CD4-positive, alpha-beta T cell treated with Interferon gamma for 1 hour (primary cell): ENCODE data around the gene SLC25A40.
"Not testable (repeated sequence)": the region's sequence is repeated elsewhere in the genome, so short reads cannot be mapped to it uniquely, and the experiment has no call there.

Source experiments
- DNase-seq: peaks from one replicate; pipeline ENCODE4 v3.0.0-alpha.2; 2020

The SLC25A40 gene

DNA sequence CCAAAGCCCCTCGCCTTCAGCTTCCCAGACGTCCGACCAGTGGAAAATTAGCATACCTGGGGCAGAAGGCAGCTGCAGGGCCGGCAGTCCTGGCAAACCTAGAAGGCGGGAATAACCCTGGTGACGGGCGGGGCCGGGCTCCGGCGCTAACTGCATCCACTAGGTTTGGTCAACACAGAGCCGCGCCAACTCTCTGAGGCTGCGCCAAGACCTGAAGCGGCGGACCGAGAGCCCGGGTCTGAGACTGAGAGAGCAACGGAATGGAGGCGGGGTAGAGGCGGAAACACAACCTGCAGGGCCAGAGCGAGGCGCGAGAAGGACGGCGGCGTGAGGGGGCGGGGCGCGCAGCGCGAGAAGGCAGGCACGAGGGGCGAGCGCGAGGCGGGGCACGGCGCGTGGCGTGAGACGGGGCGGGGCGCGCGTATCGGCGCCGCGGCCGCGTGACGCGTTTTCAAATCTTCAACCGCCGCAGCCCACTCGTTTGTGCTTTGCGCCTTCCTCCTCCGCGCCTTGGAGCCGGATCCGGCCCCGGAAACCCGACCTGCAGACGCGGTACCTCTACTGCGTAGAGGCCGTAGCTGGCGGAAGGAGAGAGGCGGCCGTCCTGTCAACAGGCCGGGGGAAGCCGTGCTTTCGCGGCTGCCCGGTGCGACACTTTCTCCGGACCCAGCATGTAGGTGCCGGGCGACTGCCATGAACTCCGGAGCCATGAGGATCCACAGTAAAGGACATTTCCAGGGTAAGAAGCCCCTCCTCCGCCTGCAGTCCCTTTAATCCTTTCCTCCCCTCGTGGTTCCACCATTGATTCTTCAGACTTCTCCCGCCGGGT is at the start of gene SLC25A40, which contains the start of gene DBF4:
Gene SLC25A40, minus strand, starts transcription at position 321 of the 829 bp plus-strand sequence. CDS start 17,633 bp downstream, outside the sequence.
Gene DBF4, plus strand, starts transcription at position 454 of the 829 bp plus-strand sequence. Its CDS starts 240 bp downstream, at position 694.
- peak; percentile 92 for DNase-seq

- DNase-seq = not testable (repeated sequence)
Measured at GRCh38 chr7:87922759-87923395, 46.7 kb upstream of the SLC25A40 start.

- DNase-seq = no peak
Measured at GRCh38 chr7:87920578-87920977, 44.4 kb upstream of the SLC25A40 start.

DNA sequence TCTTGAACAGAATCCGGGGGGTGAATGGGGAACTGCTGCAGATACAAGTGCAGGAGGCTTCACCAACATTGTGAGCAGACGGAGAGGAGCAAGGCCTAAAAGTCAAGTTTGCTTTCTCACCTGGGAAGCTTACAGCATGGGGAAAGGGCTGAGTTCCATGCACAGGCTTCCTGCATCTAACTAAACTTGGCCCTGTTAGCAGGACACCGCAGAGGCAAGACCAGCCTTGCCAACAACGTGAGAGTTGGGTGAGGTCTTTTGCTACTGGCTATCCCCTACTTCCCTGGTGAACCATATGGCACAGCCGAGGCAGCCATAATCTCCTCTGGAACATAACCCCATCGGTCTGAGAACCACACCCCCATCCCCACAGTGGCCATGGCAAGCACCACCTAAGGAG is 43.7 kb upstream of the SLC25A40 start:
- DNase-seq = no peak

DNA sequence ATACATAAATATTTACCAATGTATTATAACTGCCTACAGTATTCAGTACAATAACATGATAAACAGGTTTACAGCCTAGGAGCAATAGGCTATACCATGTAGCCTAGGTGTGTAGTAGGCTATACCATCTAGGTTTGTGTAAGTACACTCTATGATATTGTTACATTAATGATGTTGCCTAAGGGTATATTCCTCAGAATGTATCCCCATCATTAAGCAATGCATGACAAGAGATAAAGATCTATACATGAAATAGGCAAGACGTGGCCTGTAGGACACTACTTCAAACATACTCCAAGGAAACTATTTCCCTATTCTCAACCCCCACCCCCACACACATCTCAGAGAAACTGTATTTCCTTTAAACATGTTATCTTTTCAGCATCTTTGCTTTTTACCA is 42.6 kb upstream of the SLC25A40 start:
- DNase-seq = no peak

DNA sequence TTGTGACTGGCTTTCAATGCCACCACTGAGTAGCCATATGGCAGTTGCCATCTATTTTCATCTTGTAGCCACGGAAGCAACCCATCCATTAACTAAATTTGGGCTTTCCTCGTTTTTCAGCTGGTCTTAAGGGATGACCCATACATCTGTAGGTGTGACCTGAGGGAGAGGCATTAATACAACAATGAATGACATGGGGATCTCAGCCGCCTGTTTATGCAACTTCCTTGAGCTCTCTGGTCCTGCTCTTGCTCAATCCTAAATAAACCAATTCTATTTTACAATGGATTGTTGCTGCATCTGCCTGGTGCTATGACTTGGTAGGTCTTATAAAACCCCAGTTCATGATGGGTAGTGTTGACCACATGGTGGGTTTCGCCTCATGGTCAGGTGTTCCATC is 36.0 kb upstream of the SLC25A40 start:
- no peak for DNase-seq

- DNase-seq = not testable (repeated sequence)
Measured at GRCh38 chr7:87908814-87909213, 32.7 kb upstream of the SLC25A40 start.

DNA sequence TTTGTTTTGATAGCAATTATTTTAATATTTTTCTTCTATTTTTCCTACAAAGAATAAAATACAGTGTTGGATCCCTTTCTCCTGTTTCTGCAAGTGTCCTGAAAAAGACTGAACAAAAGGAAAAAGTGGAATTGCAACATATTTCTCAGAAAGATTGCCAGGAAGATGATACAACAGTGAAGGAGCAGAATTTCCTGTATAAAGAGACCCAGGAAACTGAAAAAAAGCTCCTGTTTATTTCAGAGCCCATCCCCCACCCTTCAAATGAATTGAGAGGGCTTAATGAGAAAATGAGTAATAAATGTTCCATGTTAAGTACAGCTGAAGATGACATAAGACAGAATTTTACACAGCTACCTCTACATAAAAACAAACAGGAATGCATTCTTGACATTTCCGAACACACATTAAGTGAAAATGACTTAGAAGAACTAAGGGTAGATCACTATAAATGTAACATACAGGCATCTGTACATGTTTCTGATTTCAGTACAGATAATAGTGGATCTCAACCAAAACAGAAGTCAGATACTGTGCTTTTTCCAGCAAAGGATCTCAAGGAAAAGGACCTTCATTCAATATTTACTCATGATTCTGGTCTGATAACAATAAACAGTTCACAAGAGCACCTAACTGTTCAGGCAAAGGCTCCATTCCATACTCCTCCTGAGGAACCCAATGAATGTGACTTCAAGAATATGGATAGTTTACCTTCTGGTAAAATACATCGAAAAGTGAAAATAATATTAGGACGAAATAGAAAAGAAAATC is 31.2 kb upstream of the SLC25A40 start:
- not testable (repeated sequence) for DNase-seq

DNA sequence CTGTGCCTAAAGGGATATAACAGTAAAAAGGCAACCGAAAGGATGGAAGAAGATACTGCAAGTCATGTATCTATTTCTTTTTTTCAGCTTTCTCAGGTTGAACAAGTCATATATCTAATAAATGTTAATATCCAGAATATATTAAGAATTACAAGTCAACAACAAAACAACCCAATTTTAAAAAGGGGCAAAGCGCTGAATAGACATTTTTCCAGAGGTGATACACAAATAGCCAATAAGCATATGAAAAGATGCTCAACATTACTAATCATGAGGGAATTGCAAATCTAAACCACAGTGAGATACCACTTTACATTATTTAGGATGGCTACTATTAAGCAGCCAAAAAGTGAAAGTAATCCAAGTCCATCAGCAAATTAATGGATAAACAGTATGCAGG is 23.1 kb upstream of the SLC25A40 start:
- DNase-seq = no peak

- DNase-seq = no peak
Measured at GRCh38 chr7:87895363-87895762, 19.2 kb upstream of the SLC25A40 start.

GRCh38 chr7:87886875-87887274 is 10.7 kb upstream of the SLC25A40 start:
- DNase-seq = no peak

DNA sequence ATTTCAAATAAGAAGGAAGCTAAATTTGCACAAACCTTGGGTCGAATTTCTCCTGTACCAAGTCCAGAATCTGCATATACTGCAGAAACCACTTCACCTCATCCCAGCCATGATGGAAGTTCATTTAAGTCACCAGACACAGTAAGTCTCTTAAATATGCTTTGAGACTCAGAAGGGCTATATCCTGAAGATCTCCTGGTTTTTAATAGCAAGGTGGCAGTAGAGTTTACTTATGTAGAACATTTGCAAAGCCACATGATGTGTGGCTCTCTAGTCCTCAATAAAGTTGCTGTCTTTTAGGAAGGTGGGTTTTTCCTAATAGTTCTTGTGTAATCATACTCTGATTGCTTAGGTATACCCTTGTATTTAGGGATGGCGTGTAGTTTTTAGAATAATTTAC is 8.9 kb upstream of the SLC25A40 start:
- DNase-seq = no peak

DNA sequence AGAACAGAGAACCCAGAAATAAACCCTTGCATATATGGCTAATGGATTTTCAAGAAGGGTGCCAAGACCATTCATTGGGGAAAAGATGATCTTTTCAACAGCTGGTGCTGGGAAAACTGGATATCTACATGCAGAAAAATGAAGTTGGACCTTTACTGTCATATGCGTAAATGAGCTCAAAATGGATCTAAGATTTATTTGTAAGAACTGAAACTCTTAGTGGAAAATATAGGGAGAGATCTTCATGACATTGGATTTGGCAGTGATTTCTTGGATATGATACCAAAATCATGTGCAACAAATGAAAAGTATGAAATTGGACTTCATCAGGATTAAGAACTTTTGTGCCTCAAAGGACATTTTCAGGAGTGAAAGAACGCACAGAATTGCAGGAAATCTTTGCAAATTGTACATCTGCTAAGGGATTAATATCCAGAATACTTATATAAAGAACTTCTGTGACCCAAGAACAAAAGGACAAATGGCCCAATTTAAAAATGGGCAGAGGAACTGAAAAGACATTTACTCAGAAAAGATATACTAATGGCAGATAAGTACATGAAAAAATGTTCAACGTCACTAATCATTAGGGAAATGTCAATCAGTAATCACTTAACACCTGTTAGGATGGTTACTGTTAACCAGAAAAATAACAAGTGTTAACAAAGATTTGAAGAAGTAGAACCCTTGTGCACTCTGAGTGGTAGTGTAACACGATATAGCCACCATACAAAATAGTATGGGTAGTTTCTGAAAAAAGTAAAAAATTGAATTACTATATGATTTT is 6.2 kb upstream of the SLC25A40 start:
- DNase-seq = no peak

GRCh38 chr7:87878208-87878735 is 2.1 kb upstream of the SLC25A40 start:
- no peak for DNase-seq

GRCh38 chr7:87877366-87878040 is 1.3 kb upstream of the SLC25A40 start:
- DNase-seq = no peak

- peak; percentile 29 for DNase-seq
Measured at GRCh38 chr7:87876869-87877234, 692 bp upstream of the SLC25A40 start.

DNA sequence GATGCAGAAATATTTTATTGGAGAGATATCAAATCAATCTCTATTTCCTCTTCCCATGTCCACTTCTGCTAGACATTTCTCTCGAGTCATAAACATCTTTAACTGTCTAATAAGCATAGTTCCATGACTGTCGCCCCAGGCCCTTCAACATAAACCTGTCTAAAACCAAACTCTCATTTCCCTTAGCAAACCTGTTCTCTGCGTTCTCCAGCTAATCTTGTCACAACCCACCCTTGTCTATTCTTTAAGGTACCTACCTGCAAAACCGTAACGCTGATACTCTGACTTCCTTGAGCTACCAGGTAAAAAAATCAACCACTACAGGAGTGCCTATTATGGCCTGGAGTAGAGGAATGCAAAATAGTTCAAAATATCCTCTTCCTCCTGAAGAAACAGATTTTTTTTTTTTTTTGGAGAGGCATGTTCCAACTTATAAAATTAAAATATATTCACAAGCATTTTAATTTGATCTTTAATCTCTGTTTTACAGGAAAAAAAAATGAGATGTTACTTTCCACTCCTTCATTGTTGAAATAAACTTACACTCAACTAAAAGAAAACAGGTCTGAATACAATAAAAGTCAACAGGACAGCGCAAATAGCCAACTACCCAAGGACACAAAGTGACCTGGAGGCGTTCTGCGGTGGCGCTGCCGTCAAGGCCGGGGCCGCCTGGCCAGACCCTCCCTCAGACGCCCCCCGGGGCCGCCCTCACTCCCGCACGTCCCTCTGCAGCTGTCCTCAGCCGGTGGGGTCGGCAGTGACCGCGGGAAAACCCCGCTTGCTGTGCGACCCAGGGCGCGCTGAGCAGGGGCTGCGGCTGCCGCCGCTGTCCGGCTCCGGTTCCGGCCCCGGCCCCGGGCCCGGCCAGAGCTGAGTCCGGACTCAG is 765 bp downstream of the SLC25A40 start:
- no peak for DNase-seq

- no peak for DNase-seq
Measured at GRCh38 chr7:87874066-87874465, 2.1 kb downstream of the SLC25A40 start.

DNA sequence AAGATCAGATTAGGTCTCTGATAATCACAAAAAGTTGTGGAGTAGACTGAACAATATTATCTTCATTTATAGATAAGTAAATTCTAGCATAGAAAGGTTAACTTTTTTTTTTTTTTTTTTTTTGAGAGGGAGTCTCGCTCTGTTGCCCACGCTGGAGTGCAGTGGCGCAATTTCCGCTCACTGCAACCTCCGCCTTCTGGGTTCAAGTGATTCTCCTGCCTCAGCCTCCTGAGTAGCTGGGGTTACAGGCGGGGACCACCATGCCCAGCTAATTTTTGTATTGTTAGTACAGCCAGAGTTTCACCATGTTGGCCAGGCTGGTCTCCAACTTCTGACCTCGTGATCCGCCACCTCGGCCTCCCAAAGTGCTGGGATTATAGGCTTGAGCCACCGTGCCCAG is 2.8 kb downstream of the SLC25A40 start:
- not testable (repeated sequence) for DNase-seq

DNA sequence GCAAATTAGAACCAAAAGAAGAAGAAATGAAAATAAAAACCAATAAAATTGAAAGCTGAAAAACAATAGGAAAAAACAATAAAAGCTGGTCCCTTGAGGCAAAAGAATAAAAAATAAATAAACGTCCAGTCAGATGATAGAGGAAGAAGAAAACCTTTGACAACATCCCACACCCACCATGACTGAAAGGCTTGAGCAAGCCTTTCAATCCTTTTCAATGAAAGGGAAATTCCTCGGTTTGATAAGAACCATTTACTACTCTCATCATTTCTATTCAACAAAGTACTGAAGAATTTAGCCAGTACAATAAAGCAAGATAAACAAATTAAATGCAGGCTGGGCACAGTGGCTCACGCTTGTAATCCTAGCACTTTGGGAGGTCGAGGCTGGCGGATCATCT is 3.8 kb downstream of the SLC25A40 start:
- DNase-seq = no peak

GRCh38 chr7:87870471-87870870 is 5.7 kb downstream of the SLC25A40 start:
- no peak for DNase-seq
